Ovary (tissue), 9 donors: ENCODE measurements around the gene TRUB2. TPM values are rescaled to one million over a fixed set of nuclear protein-coding genes. Genes with fewer than 3 reads are reported as not detected.

Source experiments
- DNase-seq, 5 donors: peaks; one replicate each; pipeline ENCODE4 v3.0.0-alpha.2; 2019 to 2020
- H3K27ac ChIP-seq, 2 donors: fragments of 200-600 bp; one replicate each; pipeline versions ENCODE4 v1.5.1 to v1.8.0; 2019 to 2022
- H3K27me3 ChIP-seq: fragments of 200-600 bp; one replicate; pipeline ENCODE4 v1.8.0; 2022
- H3K36me3 ChIP-seq: fragments of 200-600 bp; sonication (generic); one replicate; pipeline ENCODE4 v1.5.1; 2019
- H3K4me1 ChIP-seq: one replicate; pipeline ENCODE4 v1.8.1; 2013; ENCODE audit warnings: mild to moderate bottlenecking, moderate library complexity; ENCODE audit not compliant: insufficient read depth
- H3K4me3 ChIP-seq: fragments of 200-600 bp; sonication (generic); one replicate; pipeline ENCODE4 v1.5.1; 2017
- H3K9me3 ChIP-seq, 2 donors: fragments of 200-600 bp in 1 of 2; sonication (generic) in 1 of 2; one replicate each; pipeline versions ENCODE4 v1.5.1 to v1.8.1; 2013 to 2019; ENCODE audit warnings: mild to moderate bottlenecking in 1 of 2, moderate library complexity in 1 of 2
- EP300 ChIP-seq: sonication (generic); formaldehyde crosslinking; IDR thresholded peaks from one replicate; pipeline ENCODE4 v1.6.1; 2017; ENCODE audit warnings: antibody characterized with exemption
- POLR2A ChIP-seq: fragments of 450-650 bp; IDR thresholded peaks from one replicate; pipeline ENCODE4 v1.6.1; 2017; ENCODE audit warnings: antibody characterized with exemption, mild to moderate bottlenecking, moderate library complexity
- WGBS, 3 donors: extraction: QIAGEN DNeasy Blood & Tissue Kit in 1 of 3; methylation state at CpG; one replicate each; pipeline versions ENCODE4 v1.1.5 to v1.1.7; 2013 to 2017; 5-methylcytosine and 5-hydroxymethylcytosine counted together
- intact Hi-C, 4 donors: fragments of 100-400 bp; cut with DNase I; formaldehyde crosslinking; loops; one replicate each; pipeline versions ENCODE4 v1.11.0 to v1.15.1; 2022 to 2023
- polyA plus RNA-seq, 2 donors: library from polyadenylated mRNA; stranded (reverse); fragments of 200-250 nt in 1 of 2; fragments of 350-450 nt in 1 of 2; fragmentation: Illumina TruSeq in 1 of 2; extraction: RNeasy Lipid Tissue Mini Kit (QIAGEN cat#74804) in 1 of 2; gene quantifications; one replicate each; pipeline ENCODE4 v1.2.3, GENCODE V29; 2013 to 2014
- total RNA-seq, 7 donors: library from RNA; depleted of rRNA in 2 of 7; stranded (reverse); fragments of >200 nt in 2 of 7; fragmentation: NEBNext Ultra II Directional in 3 of 7; extraction: Animal tissue kit (Norgen Biotek cat#: 25700) in 3 of 7; gene quantifications; one replicate each; pipeline versions ENCODE4 v1.1.0 to v1.2.4, GENCODE V29; 2016 to 2023
- TF ChIP-seq, protein P1 (sequence below), 3 donors: fragments of 450-650 bp in 2 of 3; fragments of 200-600 bp in 1 of 3; IDR thresholded peaks; one replicate each; pipeline versions ENCODE4 v1.5.1 to v1.8.0; 2016 to 2022; ENCODE audit warnings: antibody characterized with exemption in 3 of 3, mild to moderate bottlenecking in 1 of 3
- donor health status: DM: no; HTN: no; CAD: no; lungs with moderate emphysema.
- donor health status: DM: no; HTN: no; CAD: no.
- donor health status: Bipolar disorder and iron deficiency.
- donor health status: DM: yes; HTN: yes; CAD: no.
- donor health status: DM: no; HTN: no; CAD: no.
- donor health status: DM: yes; HTN: yes; CAD: no.

TRUB2 gene
- total and polyA plus RNA-seq, 9 donors: 4.6 to 29.4 (median 19.7) TPM

DNA sequence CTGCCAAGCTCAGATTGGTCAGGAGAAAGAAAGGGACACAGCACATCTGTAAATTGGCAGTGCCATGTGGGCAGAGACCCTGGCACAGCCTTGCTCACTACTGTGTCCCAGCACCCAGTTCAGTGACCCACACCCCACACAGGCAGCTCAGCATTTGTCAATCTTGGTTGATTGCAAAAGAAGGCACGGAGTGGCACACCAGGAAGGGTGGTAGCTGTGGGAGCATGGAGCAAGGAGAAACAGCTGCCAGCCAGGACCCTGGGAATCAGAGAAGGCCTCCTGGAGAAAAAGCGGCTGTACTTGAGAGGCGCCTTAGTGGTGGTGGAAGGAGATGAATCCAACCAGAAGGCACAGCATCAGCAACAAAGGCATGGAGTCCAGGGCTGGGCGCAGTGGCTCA lies 21.6 kb upstream of the TRUB2 start:
- WGBS, 3 donors: 96 to 99% (median 97%) methylated on average over 4 of the region's 4 CpGs
- H3K36me3 ChIP-seq: no peaks in the 10 kb centered on the region
- H3K4me1 ChIP-seq: peaks cover 4% of the 10 kb centered on the region
- no peaks in the 10 kb centered on the region for H3K9me3 ChIP-seq
- DNase-seq: no peak
- no peak overlapping the region for H3K4me3 ChIP-seq
- intact Hi-C loops: no loop called here
- TF ChIP-seq POLR2A (no peak), EP300 (no peak)
- TF ChIP-seq, protein P1, sequence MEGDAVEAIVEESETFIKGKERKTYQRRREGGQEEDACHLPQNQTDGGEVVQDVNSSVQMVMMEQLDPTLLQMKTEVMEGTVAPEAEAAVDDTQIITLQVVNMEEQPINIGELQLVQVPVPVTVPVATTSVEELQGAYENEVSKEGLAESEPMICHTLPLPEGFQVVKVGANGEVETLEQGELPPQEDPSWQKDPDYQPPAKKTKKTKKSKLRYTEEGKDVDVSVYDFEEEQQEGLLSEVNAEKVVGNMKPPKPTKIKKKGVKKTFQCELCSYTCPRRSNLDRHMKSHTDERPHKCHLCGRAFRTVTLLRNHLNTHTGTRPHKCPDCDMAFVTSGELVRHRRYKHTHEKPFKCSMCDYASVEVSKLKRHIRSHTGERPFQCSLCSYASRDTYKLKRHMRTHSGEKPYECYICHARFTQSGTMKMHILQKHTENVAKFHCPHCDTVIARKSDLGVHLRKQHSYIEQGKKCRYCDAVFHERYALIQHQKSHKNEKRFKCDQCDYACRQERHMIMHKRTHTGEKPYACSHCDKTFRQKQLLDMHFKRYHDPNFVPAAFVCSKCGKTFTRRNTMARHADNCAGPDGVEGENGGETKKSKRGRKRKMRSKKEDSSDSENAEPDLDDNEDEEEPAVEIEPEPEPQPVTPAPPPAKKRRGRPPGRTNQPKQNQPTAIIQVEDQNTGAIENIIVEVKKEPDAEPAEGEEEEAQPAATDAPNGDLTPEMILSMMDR (IDR thresholded peaks at IDR 0.05): no peak
- H3K27ac ChIP-seq: no peak overlapping the region
- H3K27me3 ChIP-seq: no peaks in the 10 kb centered on the region

DNA sequence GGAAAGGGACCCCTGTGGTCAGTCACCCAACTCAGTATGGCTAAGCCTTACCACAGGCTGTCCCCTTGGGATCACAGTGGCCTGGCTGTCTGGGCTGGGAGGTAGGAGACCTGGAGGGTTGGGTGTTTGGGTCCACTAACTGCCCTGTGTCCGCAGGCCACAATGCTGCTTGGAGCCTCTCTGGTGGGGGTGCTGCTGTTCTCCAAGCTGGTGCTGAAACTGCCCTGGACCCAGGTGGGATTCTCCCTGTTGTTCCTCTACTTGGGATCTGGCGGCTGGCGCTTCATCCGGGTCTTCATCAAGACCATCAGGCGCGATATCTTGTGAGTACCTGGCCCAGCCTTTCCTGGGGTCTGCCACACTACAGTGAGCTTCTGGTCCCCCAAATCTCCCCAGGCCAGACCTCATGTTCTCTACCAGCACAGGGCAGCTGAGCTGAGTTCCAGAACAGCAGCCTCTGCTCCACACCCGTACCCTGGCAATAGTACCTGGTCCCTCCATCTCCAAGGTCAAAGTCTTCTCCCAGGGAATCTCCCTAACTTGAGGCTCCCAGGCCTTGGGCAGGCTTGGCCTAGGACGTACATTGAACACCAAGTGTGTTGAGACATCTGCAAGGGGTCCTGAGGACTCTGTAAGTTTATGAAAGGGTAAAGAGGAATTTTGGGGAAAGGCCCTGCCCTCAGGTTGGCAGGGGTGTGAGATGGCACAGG lies 20.9 kb upstream of the TRUB2 start:
- peaks cover 4% of the 10 kb centered on the region for H3K4me1 ChIP-seq
- no peak overlapping the region for H3K27ac ChIP-seq
- no peaks in the 10 kb centered on the region for H3K36me3 ChIP-seq
- H3K27me3 ChIP-seq: no peaks in the 10 kb centered on the region
- no peaks in the 10 kb centered on the region for H3K9me3 ChIP-seq
- no peak for DNase-seq
- TF ChIP-seq EP300: no peak
- TF ChIP-seq POLR2A: no peak
- TF ChIP-seq, protein P1 (IDR thresholded peaks at IDR 0.05): no peak
- WGBS, 3 donors: 82 to 95% (median 89%) methylated on average over 8 of the region's 8 CpGs
- intact Hi-C loops: no loop called here
- no peak overlapping the region for H3K4me3 ChIP-seq

DNA sequence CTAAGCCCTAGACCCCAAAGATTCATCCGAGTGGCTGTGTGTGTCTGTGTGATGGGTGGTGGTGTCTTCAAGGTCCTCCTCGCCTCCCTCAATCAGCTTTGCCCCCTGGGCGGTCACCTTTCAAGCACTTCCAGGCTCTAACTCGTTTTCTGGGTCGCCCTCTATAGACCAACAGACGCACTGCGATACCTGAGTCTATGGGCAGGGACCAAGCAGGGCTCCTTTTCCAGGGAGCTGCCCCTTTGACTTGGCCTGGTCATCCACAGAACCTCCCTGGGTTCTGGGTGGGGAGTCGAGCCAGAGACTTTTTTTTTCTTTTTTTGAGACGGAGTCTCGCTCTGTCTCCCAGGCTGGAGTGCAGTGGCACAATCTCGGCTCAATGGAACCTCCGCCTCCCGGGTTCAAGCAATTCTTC lies 19.2 kb upstream of the TRUB2 start:
- peak in 3 of 5 donors; percentile 41 to 51 (median 45) for DNase-seq
- Histone ChIP-seq H3K36me3 (no peaks in the 10 kb centered on the region), H3K27ac (no peak overlapping the region), H3K27me3 (no peaks in the 10 kb centered on the region), H3K4me3 (peak overlapping the region; percentile 60), H3K9me3 (no peaks in the 10 kb centered on the region), H3K4me1 (peaks cover 4% of the 10 kb centered on the region)
- whole genome bisulfite sequencing, 3 donors: 10 to 32% (median 31%) methylated on average over 10 to 13 of the region's 13 CpGs
- intact Hi-C loops: no loop called here
- TF ChIP-seq, protein P1 (IDR thresholded peaks at IDR 0.05): peak in 2 of 3 donors; percentile 39 to 40
- TF ChIP-seq EP300: no peak

DNA sequence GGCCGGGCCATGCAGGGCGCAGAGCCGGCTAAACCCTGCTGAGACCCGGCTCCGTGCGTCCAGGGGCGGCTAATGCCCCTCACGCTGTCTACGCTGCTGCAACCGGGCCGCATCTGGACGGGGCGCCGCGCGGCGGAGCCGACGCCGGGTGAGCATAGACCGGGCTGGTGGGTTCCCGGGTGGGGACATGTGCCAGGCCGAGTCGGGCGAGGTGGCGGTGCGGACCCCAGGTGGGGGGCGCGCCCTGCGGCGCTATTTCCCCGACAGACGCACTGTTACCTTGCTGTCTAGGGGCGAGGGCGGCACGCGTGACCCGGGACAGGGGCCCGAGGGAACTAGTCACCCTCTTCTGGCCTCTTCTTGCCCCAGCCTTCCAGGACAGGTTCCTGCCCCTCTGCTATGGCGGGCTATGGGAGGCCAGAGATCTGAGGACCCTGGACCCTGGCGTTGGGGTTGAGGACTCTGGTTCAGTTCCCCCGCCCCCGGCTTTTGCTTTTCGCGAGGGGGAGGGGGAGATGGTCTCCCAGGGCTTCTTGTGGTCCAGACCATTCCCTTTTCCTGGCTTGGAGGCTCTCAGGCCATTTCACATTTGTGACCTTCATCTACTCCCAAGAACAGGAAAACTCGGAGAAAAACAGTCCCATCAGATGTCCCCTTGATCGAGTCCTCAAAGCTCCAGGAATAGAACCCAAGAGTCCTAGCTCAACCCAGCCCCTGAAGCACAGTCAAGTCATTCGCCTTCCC lies 18.6 kb upstream of the TRUB2 start:
- H3K4me1 ChIP-seq: peaks cover 4% of the 10 kb centered on the region
- TF ChIP-seq, protein P1 (IDR thresholded peaks at IDR 0.05): no peak
- TF ChIP-seq EP300: no peak
- no peak for TF ChIP-seq POLR2A
- WGBS, 3 donors: 1 to 4% (median 1%) methylated on average over 21 to 48 of the region's 48 CpGs
- no peaks in the 10 kb centered on the region for H3K36me3 ChIP-seq
- H3K4me3 ChIP-seq: peak overlapping the region; percentile 60
- no peaks in the 10 kb centered on the region for H3K9me3 ChIP-seq
- peak in 2 of 5 donors; percentile 42 to 57 for DNase-seq
- no peak overlapping the region for H3K27ac ChIP-seq
- no peaks in the 10 kb centered on the region for H3K27me3 ChIP-seq
- intact Hi-C loops: no loop called here
